ENCODE measurements around the gene HES5.
"Not testable (repeated sequence)": the region's sequence is repeated elsewhere in the genome, so short reads cannot be mapped to it uniquely, and the experiment has no call there.

Gene HES5

GRCh38 chr1:2570332-2570731 is 40.3 kb upstream of the HES5 start:
- no peak for TF ChIP-seq CTCF (conservative IDR thresholded peaks at IDR 0.05; ENCODE audit: low read length)
- no peak for DNase-seq (ENCODE audit: low read depth)
- H3K4me3 ChIP-seq (ENCODE audit: low read length), result no peak overlapping the region

GRCh38 chr1:2569703-2570102 is 39.6 kb upstream of the HES5 start:
- H3K4me3 ChIP-seq (ENCODE audit: low read length); DNase-seq (ENCODE audit: low read depth): not testable (repeated sequence)

GRCh38 chr1:2569060-2569459 is 39.0 kb upstream of the HES5 start:
- DNase-seq (ENCODE audit: low read depth), result no peak
- no peak overlapping the region for H3K4me3 ChIP-seq (ENCODE audit: low read length)
- no peak for TF ChIP-seq CTCF (conservative IDR thresholded peaks at IDR 0.05; ENCODE audit: low read length)

GRCh38 chr1:2568187-2568816 is 38.2 kb upstream of the HES5 start:
- not testable (repeated sequence) for DNase-seq (ENCODE audit: low read depth); H3K4me3 ChIP-seq (ENCODE audit: low read length)

GRCh38 chr1:2567083-2567679 is 37.1 kb upstream of the HES5 start:
- DNase-seq (ENCODE audit: low read depth), result no peak
- H3K4me3 ChIP-seq (ENCODE audit: low read length), result no peak overlapping the region
- TF ChIP-seq CTCF (conservative IDR thresholded peaks at IDR 0.05; ENCODE audit: low read length), result no peak

- no peak for DNase-seq (ENCODE audit: low read depth)
- H3K4me3 ChIP-seq (ENCODE audit: low read length), result no peak overlapping the region
- no peak for TF ChIP-seq CTCF (conservative IDR thresholded peaks at IDR 0.05; ENCODE audit: low read length)
These were observed 36.3 kb upstream of the HES5 start for GRCh38 chr1:2566101-2567045.

GRCh38 chr1:2564815-2565374 is 34.8 kb upstream of the HES5 start:
- no peak for DNase-seq (ENCODE audit: low read depth)
- no peak overlapping the region for H3K4me3 ChIP-seq (ENCODE audit: low read length)
- no peak for TF ChIP-seq CTCF (conservative IDR thresholded peaks at IDR 0.05; ENCODE audit: low read length)
